Activated naive CD4-positive, alpha-beta T cell treated with anti-CD3 and anti-CD28 coated beads, Interleukin-2, amount 50 U/mL, for 16 hours (primary cell): ENCODE results near the gene HOXC5.

Experiments used
- DNase-seq: peaks from one replicate; pipeline ENCODE4 v3.0.0-alpha.2; 2020

The HOXC5 gene

GRCh38 chr12:54009171-54010052, 23.4 kb upstream of the HOXC5 start:
- DNase-seq, result peak; percentile 44

- DNase-seq, result no peak
These were observed 22.5 kb upstream of the HOXC5 start for GRCh38 chr12:54010053-54010971.

DNA sequence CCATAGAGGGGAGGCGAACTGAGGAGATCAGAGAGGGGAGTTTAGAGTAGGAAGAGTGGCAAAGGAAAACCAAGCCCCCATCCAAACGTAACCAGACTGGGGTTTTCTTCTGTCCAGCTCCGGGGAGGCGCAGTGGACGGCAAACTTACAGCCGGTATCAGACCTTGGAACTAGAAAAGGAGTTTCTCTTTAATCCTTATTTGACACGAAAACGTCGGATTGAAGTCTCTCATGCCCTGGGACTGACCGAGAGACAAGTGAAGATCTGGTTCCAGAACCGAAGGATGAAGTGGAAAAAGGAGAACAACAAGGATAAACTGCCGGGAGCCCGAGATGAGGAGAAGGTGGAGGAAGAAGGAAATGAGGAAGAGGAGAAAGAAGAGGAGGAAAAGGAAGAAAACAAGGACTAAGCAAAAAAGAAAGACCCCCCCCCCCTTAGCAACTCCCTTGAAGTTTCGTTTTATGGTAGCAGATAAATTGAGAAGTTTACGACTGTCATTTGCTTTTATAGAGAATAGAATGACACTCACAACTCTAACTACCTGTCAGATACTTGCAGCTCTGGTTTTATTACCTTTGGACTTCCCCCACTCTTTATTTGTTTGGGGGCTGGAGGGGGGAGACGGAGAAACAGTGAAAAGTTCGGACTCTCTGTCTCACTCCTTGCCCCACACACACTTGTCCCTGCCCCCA, 21.7 kb upstream of the HOXC5 start:
- no peak for DNase-seq

- no peak for DNase-seq
These were observed 21.0 kb upstream of the HOXC5 start for GRCh38 chr12:54011665-54012532.

DNA sequence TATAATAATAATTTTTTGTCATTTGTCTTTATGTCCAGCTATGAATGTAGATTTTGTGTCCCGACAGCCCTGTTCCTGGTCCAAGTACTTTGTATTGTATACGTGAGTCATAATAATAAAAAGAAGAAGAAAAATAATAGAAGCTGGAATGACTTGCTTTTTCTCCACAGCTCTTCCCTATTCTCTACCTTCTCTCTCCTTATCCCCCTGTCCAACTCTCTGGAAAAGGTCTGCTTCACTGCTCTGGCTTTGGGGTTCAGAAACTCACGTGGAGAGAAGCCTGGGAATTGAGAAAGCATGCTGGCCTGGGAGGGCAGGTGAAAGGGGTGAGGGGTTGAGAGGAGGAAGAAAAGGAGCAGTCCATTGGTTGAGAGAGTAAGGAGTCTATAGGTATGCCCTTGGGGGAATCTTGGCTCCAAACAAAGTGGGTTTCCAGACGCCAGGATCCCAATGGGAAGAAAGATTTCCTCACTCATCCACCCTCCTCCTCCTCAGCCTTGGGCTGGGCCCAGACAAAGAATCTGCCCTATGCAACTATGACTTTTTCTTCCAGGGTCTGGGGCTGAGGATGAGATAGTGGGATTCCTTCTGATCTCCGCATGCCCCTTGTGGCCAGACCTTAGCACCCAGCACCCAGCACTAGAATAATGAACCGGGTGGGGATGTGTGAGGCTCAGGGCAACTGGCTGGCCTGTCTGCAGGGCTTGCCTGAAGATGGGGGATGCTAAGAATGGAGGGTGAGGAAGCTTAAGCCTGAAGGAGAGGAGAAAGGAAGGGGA, 20.0 kb upstream of the HOXC5 start:
- DNase-seq, result no peak

DNA sequence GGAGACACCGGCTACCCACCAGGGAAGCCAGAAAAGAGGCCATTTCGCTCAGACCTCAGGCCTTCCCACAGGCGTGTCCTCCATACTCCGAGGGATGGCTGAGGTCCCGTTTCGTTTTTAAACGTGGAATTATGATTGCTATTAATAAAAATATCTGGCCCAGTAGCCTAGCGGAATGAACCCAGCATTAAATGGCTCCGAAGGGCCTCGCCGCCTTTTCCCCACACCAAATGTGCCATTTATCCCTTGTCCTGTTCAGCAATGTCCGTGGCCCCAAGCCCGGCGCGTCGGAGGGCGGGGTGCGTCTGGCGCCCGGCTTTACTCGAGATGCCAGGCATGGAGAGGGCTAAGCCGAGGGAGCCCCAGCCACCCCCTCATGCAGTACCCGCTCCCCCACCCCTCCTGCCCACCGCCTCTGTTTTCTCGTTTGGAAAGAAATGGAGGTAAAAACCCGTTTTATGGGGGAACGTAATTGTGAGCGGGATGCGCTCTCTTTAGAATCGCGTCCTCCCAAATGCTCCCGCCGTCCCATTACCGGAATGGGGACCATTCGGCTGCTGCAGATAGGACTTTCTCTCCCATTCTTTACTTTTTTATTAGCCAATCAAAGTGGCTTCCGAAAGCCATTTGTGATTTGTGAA, 18.4 kb upstream of the HOXC5 start:
- no peak for DNase-seq

DNA sequence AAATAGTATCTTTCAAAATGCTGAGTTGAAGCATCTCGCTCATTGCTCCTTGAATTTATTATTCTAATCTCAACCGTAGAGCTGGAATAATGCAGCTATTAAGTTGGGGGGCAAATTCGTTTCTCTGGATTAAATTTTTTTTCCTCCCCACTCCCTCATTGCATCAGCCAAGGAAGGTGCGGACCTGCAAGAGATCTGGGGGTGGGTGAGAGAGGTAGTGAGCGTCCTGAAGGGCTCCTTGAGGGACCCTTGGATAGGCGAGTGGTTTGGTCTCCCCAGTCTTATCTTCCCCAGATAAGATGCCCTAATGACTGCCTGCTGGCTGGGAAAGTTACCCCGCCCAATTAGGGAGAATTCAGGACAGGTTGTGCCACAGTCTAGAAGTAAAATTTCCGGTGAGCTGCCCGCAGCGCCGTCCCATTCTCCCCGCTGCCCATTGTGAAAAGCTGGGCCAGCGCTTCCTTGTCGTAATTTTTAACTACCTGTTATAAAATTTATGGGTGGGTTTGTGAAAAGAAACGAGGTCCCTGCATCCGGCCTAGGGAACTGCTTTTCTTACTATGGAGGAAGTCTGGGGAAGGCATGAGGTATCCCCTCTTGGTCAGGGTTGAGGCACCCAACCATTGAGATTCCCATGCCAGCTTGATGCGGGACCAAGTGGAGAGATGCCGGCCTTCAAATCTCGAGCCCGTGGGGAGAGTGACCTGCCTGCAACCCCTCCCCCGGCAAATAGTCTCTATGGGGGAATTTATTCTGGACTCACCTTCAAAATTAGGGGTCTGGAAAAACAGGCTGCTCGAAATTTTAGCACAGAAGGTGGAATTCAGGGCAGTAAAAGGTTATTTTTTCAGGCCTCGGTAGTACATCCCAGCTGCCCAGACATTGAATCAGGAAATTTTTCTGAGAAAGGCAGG, 17.6 kb upstream of the HOXC5 start:
- no peak for DNase-seq

DNA sequence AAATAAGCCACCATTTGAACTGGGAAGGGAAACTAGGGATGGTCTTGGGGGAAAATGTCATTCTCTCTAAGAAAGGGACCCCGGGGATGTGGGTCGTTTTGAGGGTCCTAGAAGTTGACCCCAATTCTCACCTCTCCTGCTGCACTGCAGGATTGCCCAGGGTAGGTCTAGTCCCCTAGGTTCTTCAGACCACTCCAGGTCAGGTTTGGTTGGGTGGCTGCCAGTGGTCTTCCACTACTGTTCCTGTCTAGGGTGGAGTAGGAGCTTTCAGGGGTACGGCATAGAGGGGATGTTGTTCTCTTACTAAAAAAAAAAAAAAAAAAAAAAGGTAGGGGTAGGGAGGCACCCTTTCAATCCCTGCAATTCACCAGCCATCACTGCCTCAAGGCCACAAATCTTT, 16.8 kb upstream of the HOXC5 start:
- no peak for DNase-seq

DNA sequence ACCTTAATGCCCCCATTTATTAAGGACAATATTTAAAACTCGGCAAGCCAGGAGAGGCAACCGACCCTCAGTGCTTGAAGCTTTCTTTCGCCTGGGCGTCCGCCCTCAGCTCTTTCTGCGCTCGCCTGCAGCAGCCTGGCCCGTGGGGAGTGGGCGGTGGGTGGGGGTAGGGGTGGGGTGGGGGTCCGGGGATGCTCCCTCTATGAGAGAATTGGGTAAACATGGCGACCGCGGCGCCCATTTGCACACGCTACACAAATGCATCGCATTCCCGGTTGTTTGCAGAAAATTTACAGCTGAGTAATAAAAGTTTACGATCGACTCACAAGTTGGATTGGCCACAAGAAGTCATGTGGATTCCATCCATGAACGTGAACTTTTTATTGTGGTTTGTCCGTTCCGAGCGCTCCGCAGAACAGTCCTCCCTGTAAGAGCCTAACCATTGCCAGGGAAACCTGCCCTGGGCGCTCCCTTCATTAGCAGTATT, 16.3 kb upstream of the HOXC5 start:
- DNase-seq, result no peak

GRCh38 chr12:54017027-54017788, 15.6 kb upstream of the HOXC5 start:
- DNase-seq, result no peak

DNA sequence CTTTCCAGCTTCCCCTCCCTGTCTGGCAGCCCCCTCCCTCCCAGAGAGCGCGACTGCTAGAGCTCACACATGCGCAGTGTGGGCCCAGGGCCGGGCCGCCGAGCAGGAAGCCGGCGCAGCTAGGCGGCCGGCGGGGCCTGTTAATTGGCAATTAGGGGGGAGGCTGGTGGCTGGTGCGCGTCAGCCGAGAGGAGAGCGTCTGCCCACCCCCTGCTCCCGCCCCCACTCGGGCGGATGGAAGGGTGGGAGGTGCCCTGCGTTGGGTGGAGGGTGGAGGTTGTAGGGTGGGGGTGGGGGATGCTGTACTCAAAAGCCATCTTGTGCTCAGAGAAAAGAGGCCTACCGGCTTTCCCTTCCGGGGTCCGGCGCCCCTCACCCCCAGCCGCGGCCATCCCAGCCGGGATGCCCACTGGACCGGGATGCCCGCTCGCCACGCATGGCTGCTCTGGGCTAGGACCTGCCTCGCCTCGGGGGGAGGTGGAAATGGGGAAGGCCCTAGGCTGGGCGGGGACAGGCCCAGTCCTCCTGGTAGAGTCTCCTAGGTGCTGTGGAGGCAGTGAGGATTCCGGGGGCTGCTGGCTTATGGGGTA, 14.9 kb upstream of the HOXC5 start:
- peak; percentile 71 for DNase-seq

- no peak for DNase-seq
These were observed 14.3 kb upstream of the HOXC5 start for GRCh38 chr12:54018468-54018984.

- DNase-seq, result no peak
These were observed 13.6 kb upstream of the HOXC5 start for GRCh38 chr12:54019091-54019811.

DNA sequence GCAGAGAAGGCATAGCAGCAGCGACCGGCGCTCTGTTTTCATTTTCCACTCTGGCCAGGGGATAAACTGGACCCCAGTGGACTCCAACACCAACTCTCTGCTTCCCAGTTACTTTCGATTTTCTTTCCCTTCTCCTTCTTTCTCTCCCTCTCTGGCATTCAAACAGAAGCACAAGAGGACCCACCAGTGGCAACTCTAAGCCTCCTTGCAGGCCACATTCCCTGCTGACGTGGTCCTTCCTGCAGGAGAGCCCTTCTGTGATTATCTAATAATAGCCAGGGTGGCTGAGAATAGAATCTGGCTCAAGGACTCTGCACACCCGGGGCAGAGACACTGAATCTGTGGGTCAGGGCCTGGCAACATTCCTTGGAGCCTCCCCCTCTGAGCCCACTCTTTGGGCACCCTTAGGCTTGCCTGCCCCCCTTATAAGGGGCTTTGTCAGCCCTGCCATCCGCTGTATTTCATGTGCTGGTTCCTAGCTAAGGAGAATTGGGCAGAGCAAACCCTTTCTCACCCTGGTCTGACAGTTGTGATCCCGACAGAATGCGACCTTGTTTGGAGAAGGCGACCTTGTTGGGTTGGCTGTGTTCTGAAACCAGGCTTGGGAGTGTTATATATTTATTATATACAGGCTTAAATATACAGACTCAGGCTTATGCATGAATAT, 12.8 kb upstream of the HOXC5 start:
- DNase-seq, result no peak

- no peak for DNase-seq
These were observed 12.1 kb upstream of the HOXC5 start for GRCh38 chr12:54020591-54021405.
